Thyroid gland (tissue), 4 donors: Measurements from ENCODE around the gene PHOX2A. TPM values are rescaled to one million over a fixed set of nuclear protein-coding genes. Genes with fewer than 3 reads are reported as not detected.
"Not testable (repeated sequence)": the region's sequence is repeated elsewhere in the genome, so short reads cannot be mapped to it uniquely, and the experiment has no call there.

Source experiments
- DNase-seq, 2 donors: peaks; one replicate each; pipeline ENCODE4 v3.0.0-alpha.2; 2019
- H3K27ac ChIP-seq, 3 donors: fragments of 200-600 bp; sonication (generic); 1 replicate in 2 of 3; 2 replicates in 1 of 3; pipeline ENCODE4 v1.5.1; 2016 to 2019; ENCODE audit warnings: mild to moderate bottlenecking in 1 of 3, moderate library complexity in 1 of 3
- H3K27me3 ChIP-seq: fragments of 200-600 bp; sonication (generic); one replicate; pipeline ENCODE4 v1.5.1; 2019
- H3K36me3 ChIP-seq, 2 donors: fragments of 200-600 bp; sonication (generic); one replicate each; pipeline ENCODE4 v1.5.1; 2016 to 2019
- H3K4me1 ChIP-seq, 2 donors: fragments of 200-600 bp; sonication (generic); one replicate each; pipeline ENCODE4 v1.5.1; 2017 to 2019
- H3K4me3 ChIP-seq, 3 donors: fragments of 200-600 bp; sonication (generic); replicated peaks in 1 of 3; 1 replicate in 2 of 3; 2 replicates in 1 of 3; pipeline ENCODE4 v1.5.1; 2016; ENCODE audit warnings: mild to moderate bottlenecking in 1 of 3
- H3K9me3 ChIP-seq: fragments of 200-600 bp; sonication (generic); one replicate; pipeline ENCODE4 v1.5.1; 2017
- POLR2A ChIP-seq, 2 donors: fragments of 450-650 bp; IDR thresholded peaks; one replicate each; pipeline ENCODE4 v1.6.1; 2017; ENCODE audit warnings: antibody characterized with exemption in 2 of 2, mild to moderate bottlenecking in 2 of 2, moderate library complexity in 1 of 2
- WGBS, 2 donors: methylation state at CpG; one replicate each; pipeline ENCODE4 v1.1.5; 2017; 5-methylcytosine and 5-hydroxymethylcytosine counted together
- intact Hi-C: fragments of 100-400 bp; cut with DNase I; formaldehyde crosslinking; loops from one replicate; pipeline ENCODE4 v1.15.1; 2023
- total RNA-seq, 4 donors: library from RNA; depleted of rRNA; stranded (reverse); fragments of >200 nt; gene quantifications; one replicate each; pipeline ENCODE4 v1.2.3, GENCODE V29; 2016
- TF ChIP-seq, protein P1 (sequence below), 6 experiments: fragments of 200-600 bp in 3 of 6; fragments of 450-650 bp in 3 of 6; sonication (generic) in 3 of 6; IDR thresholded peaks; one replicate each; pipeline ENCODE4 v1.5.1; 2016 to 2019; ENCODE audit warnings: antibody characterized with exemption in 6 of 6, mild to moderate bottlenecking in 2 of 6, inconsistent platforms in 1 of 6, moderate library complexity in 1 of 6

Gene PHOX2A
- total RNA-seq, 4 donors from 2014 or later: not detected

DNA sequence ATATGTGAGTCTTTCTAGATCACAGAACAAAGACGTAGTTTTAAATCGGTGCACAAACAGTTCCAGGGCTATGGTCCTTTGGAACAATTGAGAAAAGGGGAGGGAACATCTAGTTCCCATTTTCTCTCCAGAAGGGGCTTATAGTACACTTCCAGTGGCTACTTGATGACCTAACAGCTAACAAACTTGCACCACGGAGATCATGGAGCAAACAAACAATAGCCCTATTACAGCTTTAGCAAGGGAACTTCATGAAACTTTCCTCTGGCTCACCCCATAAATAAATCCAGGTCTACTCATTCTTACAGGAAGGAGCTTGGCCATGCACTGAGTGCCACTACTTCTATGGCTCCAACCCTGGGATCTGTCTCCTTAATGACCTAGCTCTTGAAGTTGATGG lies 35.7 kb downstream of the PHOX2A start:
- H3K4me3 ChIP-seq: no peak overlapping the region
- no peaks in the 10 kb centered on the region for H3K27me3 ChIP-seq
- H3K27ac ChIP-seq: no peak overlapping the region
- H3K9me3 ChIP-seq: no peaks in the 10 kb centered on the region
- 67 to 71% methylated on average over 3 of the region's 3 CpGs for WGBS, 2 donors
- H3K4me1 ChIP-seq: peaks cover 9 to 11% of the 10 kb centered on the region in 2 donors
- H3K36me3 ChIP-seq: no peaks in the 10 kb centered on the region
- intact Hi-C loops: no loop called here
- DNase-seq: no peak
- no peak for TF ChIP-seq POLR2A (IDR thresholded peaks at IDR 0.05)
- TF ChIP-seq, protein P1, sequence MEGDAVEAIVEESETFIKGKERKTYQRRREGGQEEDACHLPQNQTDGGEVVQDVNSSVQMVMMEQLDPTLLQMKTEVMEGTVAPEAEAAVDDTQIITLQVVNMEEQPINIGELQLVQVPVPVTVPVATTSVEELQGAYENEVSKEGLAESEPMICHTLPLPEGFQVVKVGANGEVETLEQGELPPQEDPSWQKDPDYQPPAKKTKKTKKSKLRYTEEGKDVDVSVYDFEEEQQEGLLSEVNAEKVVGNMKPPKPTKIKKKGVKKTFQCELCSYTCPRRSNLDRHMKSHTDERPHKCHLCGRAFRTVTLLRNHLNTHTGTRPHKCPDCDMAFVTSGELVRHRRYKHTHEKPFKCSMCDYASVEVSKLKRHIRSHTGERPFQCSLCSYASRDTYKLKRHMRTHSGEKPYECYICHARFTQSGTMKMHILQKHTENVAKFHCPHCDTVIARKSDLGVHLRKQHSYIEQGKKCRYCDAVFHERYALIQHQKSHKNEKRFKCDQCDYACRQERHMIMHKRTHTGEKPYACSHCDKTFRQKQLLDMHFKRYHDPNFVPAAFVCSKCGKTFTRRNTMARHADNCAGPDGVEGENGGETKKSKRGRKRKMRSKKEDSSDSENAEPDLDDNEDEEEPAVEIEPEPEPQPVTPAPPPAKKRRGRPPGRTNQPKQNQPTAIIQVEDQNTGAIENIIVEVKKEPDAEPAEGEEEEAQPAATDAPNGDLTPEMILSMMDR (IDR thresholded peaks at IDR 0.05): no peak

DNA sequence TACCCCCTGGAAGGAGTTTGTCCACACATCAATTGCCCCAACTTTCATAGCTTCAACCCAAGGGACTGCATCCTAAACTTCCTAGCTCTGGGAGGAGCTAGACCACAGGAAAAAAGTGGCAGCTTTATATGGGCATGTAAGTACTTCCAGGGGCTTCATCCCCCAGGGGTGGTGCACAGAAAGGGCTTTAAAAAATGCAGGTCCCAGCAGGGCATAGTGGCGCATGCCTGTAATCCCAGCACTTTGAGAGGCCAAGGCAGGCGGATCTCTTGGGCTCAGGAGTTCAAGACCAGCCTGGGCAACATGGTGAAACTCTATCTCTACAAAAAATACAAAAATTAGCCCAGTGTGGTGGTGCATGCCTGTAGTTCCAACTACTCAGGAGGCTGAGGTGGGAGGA lies 37.2 kb downstream of the PHOX2A start:
- H3K4me3 ChIP-seq, DNase-seq, H3K27me3 ChIP-seq, intact Hi-C loops, H3K27ac ChIP-seq, H3K36me3 ChIP-seq, H3K9me3 ChIP-seq: not testable (repeated sequence)
- peaks cover 9 to 11% of the 10 kb centered on the region in 2 donors for H3K4me1 ChIP-seq
- WGBS, 2 donors: 93% methylated on average over 2 of the region's 2 CpGs

DNA sequence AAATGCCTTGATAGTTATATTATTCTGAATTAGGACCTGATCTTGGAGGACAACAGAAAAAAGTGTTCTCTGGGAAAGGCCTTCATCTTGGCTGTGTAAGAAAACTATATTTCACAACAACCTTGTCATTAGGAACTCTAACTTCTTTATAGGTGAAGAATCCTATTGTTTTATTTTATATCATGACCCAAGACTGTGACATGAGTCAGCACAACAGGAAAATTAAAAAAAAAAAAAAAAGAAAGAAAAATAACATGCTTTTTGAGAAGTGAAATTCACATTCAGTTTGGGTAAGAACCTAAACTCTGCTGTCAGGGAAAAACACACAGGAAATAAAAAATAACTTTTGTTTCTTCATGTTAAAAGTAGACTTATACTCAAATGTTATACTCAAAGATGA lies 39.1 kb downstream of the PHOX2A start:
- TF ChIP-seq POLR2A (IDR thresholded peaks at IDR 0.05): no peak
- TF ChIP-seq, protein P1 (IDR thresholded peaks at IDR 0.05): no peak

DNA sequence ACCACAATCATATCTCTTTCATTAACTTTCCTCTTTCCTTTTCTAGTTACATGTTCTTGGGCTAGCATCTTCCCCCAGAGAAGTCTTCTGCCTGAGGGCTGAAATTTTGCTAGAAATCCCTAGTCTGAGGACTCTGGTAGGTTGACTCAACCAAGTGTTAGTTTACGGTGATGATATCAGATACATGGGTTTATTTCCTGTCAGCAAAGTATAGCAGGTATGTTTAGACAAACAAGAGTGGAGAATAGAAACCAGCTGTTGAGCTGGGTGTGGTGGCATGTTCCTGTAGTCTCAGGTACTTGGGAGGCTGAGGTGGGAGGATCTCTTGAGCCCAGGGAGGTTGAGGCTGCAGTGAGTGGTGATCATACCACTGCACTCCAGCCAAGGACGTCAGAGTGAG lies 40.8 kb downstream of the PHOX2A start:
- Histone ChIP-seq H3K9me3 (no peaks in the 10 kb centered on the region), H3K4me3 (no peak overlapping the region), H3K4me1 (peaks cover 9 to 11% of the 10 kb centered on the region in 2 donors), H3K27ac (no peak overlapping the region), H3K36me3 (no peaks in the 10 kb centered on the region), H3K27me3 (no peaks in the 10 kb centered on the region)
- TF ChIP-seq POLR2A (IDR thresholded peaks at IDR 0.05): no peak
- TF ChIP-seq, protein P1 (IDR thresholded peaks at IDR 0.05): no peak
- DNase-seq: no peak
- 75 to 82% methylated on average over 2 of the region's 2 CpGs for WGBS, 2 donors
- intact Hi-C loops: no loop called here

More for the DNA sequence above, 39.1 kb downstream of the PHOX2A start:
- H3K4me3 ChIP-seq: no peak overlapping the region
- no peak for DNase-seq
- H3K27ac ChIP-seq: peak overlapping the region in 2 of 3 donors; percentile 11 to 54
- peaks cover 9 to 11% of the 10 kb centered on the region in 2 donors for H3K4me1 ChIP-seq
- H3K36me3 ChIP-seq: no peaks in the 10 kb centered on the region
- intact Hi-C loops: no loop called here
- no peaks in the 10 kb centered on the region for H3K9me3 ChIP-seq
- H3K27me3 ChIP-seq: no peaks in the 10 kb centered on the region

DNA sequence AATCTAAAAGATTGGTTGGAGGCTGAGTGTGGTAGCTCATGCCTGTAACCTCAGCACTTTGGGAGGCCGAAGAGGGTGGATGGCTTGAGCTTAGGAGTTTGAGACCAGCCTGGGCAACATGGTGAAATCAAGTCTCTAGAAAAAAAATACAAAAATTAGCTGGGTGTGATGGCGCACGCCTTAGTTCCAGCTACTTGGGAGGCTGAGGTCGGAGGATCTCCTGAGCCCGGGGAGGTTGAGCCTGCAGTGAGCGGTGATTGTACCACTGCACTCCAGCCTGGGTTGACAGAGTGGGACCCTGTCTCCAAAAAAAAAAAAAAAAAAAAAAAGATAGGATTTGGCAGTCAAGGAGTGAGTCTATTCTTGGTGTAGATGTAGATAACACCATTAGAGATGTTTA lies 41.4 kb downstream of the PHOX2A start:
- intact Hi-C loops: no loop called here
- H3K4me1 ChIP-seq: peaks cover 9 to 11% of the 10 kb centered on the region in 2 donors
- no peaks in the 10 kb centered on the region for H3K27me3 ChIP-seq
- WGBS, 2 donors: 94 to 99% methylated on average over 6 of the region's 6 CpGs
- DNase-seq: no peak
- no peaks in the 10 kb centered on the region for H3K36me3 ChIP-seq
- H3K27ac ChIP-seq: no peak overlapping the region
- H3K9me3 ChIP-seq: no peaks in the 10 kb centered on the region
- TF ChIP-seq, protein P1 (IDR thresholded peaks at IDR 0.05): no peak
- TF ChIP-seq POLR2A (IDR thresholded peaks at IDR 0.05): no peak
- no peak overlapping the region for H3K4me3 ChIP-seq

DNA sequence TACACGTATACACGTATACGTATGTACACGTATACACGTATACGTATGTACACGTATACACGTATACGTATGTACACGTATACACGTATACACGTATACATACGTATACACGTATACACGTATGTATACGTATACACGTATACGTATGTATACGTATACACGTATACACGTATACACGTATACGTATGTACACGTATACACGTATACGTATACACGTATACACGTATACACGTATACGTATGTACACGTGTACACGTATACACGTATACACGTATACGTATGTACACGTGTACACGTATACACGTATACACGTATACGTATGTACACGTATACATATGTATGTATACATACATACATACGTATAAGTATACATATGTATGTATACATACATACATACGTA lies 42.5 kb downstream of the PHOX2A start:
- H3K27ac ChIP-seq, H3K9me3 ChIP-seq, H3K4me3 ChIP-seq, intact Hi-C loops, H3K36me3 ChIP-seq, DNase-seq, H3K27me3 ChIP-seq: not testable (repeated sequence)
- 91 to 92% methylated on average over 43 of the region's 43 CpGs for WGBS, 2 donors
- H3K4me1 ChIP-seq: peaks cover 10 to 11% of the 10 kb centered on the region in 2 donors
